ENCODE results near the gene C1orf87.
A peak's percentile ranks its signal among the peaks of the same experiment; 100 is the strongest.
"Not testable (repeated sequence)": the region's sequence is repeated elsewhere in the genome, so short reads cannot be mapped to it uniquely, and the experiment has no call there.

C1orf87 gene

DNA sequence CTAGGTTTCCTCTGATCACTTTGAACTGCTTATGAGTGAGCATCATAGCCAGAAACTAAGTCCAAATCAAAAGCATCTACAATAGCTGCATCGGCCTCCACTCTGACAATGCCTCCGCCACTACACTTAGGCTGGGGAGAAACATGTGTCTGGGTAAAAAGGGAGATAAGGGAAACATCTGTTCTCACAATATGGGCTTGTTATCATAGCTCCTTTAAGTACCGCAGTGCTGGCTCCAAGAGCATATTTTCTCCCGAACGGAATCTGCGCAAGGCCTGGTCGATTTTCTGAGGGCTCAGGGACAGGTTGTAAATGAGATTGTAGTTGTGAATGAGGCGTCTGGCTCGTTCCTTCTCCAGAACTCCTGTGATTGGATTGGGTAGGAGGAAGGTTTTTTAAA lies 83.1 kb downstream of the C1orf87 start:
- DNase-seq: peak; percentile 1

DNA sequence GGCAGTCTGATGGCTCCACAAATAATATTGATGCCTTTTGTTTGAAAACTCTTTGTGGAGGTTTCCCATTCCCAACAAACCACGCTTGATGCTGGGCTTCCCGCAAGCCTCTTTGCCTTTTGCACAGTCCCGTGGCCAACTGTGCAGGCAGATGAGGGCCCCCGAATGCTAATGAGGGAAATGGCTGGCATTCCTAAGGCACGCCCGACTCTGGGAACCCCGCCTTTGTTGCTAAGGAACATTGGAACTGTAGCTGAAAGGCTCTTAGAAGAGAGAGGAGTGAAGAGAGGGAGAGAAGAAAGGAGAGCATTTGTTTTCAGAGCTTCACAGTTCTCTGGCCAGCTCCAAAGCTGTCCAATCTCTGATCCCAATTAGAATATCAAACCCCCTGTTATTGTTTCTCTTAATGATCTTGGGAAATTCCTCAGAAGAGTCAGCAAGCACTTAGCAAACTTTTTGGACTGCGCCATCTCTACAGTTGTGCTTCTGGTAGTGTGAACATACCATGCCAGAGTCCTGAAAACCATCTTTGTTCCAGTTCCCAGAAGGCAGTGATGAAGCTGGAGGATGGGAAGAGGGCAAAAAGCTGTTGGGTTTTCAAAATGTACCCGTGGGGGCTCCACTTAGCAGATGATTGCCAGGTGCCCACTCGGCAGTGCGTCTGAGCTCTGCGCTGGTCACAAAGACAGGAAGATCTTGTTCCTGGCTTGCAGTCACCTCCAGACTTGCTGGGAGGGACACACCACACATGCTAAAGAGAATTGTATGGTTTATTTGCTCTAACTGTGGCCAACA lies 86.9 kb downstream of the C1orf87 start:
- no peak for DNase-seq

DNA sequence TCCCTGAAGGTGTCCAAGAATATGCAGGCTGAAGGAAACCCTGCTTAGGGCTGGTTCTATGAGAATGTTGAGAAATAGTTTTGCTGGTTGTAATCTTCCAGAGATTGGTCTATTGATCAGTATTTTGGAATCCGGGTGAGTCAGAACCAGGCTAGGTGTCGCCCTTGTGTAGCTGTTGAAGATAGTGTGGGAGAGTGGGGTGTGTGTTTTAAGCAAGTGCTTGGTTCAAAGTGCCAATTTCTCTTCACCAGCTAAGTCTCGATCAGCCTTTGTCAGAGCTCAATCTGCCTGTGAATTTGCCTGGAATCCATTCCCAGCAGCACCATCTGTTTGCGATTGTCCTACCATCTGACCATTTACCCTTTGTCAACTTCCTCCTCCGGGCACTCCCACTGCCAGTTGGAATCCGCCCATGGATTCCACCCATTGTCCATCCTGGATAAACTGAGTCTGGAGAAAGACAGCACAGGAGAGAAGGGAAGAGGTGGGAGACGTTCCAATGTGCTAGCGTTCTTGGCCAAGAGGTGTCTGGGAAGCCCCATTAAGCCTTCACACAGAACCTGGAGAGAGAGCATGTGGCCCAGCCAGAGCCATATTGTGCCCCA lies 87.6 kb downstream of the C1orf87 start:
- no peak for DNase-seq

DNA sequence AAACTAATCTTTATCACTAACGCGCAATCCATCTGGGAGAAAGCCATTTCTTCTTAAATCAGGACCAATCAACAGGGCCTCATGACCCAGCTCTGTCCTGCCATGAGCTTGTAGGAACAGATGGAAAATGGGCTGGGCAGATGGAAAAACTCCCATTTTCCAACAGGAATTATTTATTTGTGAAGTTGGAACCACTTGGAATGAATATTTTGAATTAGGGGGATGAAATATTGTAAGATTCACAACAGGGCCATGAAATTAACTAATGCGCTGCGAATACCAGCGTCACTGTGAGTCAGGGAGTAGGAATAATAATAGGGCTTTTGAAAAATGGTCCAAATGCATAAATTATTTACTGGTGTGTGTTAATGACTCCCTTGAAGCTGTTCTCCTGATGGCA lies 93.9 kb downstream of the C1orf87 start:
- DNase-seq: no peak

DNA sequence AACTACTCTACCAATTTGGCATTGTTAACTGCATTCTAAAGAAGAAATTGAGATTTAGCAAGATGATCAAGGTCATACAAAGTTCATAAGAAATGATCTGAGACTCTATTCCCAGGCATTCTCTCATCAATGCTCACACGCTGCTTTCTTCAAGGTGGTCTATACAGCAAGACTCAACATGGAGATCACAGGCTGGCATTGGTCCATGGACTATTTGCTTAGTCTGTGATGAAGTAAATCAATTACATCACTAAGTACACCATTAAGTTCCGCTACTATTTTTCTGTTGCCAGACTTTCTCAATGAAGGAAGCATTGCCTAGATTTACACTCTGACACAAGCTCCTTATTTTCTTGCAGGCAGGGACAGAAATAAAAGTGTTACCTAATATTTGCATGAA lies 95.1 kb downstream of the C1orf87 start:
- DNase-seq: no peak

DNA sequence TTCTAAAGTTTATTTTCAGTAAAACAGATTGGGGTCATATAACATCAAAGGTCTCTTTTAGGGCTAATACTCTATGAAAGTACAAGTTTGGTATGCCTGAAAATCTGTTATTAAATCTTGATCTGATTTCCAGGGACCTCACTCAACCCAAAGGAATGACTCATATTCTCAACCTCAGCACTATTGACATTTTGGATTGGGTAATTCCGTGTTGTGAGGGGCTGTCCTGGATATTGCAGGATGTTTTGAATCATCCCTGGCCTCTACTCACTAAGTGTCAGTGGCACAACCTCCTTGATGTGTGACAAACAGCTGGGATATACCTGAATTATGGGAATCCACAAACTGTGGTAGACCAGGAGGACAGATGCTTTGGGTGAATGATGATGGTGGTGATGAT lies 95.5 kb downstream of the C1orf87 start:
- no peak for DNase-seq

DNA sequence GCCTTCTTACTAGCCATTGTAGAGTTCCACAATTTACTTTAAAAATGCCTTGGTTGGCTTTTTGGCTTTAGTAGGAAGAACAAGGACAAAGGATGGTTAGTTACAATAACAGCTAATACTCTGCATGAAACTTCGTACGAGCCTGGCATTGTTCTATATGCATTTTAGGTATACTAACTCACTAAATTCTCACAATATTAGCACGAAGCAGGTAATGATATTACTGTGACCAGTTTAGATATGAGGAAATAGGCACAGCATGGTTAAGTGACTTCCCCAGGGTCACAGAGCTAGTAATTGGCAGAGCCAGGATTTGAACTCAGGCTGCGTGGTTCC lies 96.5 kb downstream of the C1orf87 start:
- DNase-seq: no peak

DNA sequence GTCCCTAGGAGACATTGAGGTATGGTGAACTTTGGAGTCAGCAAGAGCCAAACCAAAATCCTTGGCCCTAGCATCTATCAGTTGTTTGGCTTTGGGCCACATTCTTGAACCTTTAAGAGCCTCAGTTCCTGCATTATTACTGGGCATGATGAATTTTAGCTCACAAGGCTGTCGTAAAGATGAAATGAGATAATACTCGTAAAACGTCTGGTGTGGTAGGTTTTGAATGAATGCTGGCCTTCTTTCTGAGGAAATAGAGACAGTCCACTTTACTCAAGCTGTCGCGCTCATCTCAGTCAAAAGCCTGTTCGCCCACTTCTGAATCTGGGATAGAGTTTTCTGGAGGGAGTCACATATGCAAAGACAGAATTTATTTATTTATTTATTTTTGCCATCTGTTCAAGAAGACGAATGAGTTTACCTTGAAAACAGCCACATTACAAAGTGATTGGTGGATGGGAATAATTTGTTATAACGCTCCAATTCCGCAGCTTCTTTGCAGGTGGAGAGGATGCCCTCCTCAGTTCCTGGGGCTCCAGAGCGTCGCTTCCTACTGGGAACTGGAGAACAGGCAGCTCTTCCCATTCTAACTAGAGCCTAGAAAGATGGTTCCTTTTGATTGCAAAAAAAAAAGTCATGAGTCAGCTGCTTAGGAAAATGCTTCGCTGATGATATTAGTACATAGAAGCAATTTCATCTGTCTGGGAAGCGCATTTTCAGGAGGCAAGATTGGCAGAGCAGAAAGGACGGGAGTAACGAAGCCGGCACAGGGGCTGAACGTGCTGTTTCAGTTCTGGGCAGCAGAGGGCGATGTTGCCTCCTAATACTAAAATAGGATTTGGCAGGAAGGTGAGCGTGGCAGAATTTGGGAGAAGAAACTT lies 97.1 kb downstream of the C1orf87 start:
- DNase-seq: peak; percentile 50

DNA sequence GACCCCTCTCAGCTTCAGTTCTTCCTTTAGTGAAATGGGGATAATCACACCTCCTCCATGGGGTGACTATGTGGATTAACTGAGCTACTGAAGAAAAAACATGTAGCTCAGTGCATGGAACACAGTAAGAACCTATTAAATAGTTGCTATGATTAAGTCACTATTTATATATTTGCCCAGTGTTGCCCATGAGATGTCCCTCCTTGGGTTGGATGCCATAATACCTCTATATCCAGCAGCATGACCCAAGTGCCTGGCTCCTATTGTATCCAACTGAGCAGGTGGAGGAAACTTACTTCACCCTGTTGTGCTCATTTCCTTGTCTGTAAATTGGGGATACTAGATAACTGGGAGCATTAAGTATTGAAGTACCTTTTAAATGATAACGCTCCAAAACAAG lies 99.9 kb downstream of the C1orf87 start:
- DNase-seq: no peak

DNA sequence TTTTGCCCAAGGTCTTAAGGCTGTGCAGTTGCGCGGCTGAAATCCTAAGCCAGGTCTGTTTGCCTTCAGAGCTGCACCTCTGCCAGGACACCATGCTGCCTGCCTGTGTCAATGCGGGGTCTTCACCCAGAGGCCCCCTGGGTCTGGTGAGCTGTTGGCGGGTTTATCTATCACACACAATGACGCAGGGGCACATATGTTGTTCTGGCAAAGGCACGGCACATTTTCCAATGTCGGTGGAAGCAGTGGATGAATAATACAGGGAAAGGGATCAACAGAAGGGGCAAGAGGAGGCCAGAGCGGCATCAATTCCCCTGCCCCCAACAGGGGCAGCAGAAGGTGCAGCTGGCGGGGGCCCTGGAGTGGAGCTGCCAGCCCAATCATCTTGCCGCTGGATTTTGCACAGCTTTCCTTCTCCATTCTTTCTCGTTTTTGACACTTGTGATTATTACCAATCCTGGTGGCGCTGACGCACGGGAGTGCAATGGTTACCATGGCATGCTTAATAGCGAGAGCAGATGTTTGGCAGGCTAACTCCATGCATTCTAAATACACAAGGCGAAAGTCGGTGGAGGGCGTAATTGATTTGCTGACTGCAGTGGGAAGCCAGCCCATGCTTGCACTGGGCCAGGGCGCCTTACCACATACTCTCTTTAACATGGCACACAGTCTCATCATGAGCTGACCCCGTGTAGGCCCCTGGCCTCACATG lies 101.2 kb downstream of the C1orf87 start:
- no peak for DNase-seq

DNA sequence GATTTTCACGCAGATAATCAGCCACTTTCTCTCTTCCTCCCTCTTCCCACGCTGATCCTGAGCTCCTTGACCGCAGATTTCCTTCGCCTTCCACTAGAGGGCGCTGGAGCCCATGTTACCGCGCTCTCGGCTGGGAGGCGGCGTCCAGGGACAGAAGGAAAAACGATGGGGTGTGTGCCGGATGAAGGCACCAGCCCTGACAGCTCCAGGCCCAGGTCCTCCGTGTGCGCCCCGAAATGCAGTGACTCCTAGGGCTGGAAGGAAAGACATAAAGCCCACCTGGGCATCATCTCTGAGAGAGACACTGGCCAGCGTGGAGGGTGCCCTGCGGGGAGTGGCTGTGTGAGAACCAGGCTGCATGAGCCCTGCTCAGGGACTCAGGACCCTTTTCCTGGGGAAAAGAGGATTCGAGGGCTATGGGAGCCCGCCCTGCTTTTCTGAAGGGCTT lies 102.1 kb downstream of the C1orf87 start:
- DNase-seq: peak; percentile 68

DNA sequence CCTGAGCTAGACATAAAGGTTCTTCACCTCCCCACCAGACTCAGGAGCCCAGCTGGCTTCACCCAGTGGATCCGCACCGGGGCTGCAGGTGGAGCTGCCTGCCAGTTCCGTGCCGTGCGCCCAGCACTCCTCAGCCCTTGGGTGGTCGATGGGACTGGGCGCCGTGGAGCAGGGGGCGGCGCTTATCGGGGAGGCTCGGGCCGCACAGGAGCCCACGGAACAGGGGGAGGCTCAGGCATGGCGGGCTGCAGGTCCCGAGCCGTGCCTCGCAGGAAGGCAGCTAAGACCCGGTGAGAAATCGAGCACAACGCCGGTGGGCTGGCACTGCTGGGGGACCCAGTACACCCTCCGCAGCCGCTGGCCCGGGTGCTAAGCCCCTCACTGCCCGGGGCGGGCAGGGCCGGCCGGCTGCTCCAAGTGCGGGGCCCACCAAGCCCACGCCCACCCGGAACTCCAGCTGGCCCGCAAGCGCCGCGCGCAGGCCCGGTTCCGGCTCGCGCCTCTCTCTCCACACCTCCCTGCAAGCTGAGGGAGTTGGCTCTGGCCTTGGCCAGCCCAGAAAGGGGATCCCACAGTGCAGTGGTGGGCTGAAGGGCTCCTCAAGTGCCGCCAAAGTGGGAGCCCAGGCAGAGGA lies 103.9 kb downstream of the C1orf87 start:
- DNase-seq: not testable (repeated sequence)

DNA sequence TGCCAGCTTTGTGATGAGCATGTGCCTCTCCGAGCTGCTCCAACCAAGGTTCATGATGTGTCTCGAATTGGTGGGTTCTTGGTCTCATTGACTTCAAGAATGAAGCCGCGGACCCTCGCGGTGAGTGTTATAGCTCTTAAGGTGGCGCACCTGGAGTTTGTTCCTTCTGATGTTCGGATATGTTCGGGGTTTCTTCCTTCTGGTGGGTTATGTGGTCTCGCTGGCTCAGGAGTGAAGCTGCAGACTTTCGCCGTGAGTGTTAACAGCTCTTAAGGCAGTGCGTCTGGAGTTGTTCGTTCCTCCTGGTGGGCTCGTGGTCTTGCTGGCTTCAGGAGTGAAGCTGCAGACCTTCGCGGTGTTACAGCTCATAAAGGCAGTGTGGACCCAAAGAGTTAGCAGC lies 104.8 kb downstream of the C1orf87 start:
- DNase-seq: not testable (repeated sequence)

DNA sequence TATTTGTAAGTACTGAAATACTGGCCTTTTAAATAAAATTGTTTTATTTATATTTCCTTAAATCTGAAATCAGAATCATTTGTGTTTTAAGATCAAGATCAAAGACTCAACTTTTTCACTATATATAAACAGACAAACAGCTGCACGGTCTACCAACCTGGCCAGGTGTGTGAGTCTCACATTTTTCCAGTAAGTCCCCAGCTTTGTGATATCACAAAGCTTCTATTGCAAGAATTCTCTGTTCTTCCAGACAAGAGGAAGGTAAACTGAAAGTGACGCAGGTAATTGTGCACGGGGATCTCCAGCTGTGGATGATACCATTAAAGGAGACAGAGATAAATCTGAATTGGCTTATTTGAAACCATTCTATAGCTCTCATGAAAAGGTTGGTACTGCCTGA lies 105.8 kb downstream of the C1orf87 start:
- no peak for DNase-seq

DNA sequence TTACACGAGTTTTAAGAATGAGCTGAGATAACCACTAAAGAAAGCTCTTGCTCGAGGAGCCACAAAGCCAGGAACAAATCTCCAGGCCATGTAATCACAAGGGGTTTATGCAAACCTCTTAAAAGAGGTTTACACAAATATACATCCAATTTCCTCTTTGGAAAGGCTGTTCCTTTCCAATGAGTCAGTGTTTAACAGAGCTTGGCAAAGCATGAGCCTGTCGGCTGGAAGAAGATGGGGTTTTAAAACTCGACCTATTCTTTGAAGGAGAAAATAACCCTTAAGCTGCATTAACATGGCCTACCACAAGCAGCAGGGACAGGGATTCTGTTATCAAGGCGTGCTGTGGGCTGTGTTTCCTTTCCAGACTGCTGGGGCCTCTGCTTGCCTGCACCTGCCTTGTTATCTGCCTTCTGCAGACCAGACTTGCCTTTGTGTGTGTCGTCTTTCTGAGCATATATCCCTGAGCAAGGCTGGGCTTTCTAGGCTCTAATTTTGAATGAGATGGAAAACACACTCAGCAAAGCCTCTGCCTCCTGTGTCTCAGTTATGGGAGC lies 106.4 kb downstream of the C1orf87 start:
- peak; percentile 90 for DNase-seq

DNA sequence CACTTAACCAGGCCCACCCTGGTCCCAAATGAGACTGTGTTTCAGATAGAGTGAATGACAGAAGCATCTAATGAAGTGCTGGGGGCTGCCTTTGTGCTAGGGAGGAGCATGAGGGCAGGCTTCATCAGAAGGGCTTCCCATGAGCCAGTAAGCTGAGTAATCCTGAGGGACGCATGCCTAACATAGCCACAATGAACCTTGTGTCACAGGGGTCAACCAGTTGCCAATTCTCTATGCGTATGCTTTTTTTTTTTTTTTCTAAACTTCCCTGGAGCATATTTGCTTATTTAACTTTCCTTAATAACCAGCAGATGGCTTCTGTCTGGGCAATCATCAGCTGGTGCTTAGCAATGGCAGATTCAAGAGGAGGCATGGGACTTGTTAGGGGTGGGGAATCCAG lies 121.5 kb downstream of the C1orf87 start:
- DNase-seq: no peak

DNA sequence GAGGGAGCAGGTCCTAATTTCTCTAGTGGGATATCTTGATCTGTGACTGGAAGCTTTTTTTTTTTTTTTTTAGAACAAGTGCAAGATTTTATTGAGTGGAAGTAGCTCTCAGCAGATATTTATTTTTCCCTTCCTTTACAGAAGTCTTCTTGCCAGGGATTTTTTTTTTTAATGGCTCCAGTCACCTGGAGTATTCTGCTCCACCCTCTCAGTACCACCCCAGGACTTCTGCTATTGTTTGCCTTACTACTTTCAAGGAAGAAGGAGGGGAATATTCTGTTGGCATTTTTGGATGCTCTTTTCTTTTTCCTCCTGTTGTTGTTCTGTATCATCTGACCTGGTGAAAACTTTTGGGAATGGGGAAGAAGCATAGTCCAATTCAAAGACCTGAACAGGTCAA lies 123.9 kb downstream of the C1orf87 start:
- no peak for DNase-seq

DNA sequence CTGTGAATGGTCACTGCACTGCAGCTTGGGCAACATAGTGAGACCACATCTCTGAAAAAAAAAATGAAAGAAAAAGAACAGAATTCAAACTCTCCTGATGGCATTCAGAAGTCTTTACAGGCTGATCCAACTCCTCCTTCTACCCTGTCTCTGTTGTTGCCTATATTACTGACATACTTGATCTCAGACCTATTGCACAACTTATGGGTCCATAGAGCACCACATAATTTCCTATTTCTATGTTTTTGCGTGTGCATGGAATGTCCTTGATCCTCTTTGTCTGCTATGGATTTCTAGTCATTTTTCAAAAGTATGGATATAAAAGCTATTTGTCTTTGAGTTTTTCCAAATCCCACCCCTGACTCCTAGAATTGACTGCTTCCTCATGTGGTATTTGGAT lies 124.6 kb downstream of the C1orf87 start:
- DNase-seq: no peak

DNA sequence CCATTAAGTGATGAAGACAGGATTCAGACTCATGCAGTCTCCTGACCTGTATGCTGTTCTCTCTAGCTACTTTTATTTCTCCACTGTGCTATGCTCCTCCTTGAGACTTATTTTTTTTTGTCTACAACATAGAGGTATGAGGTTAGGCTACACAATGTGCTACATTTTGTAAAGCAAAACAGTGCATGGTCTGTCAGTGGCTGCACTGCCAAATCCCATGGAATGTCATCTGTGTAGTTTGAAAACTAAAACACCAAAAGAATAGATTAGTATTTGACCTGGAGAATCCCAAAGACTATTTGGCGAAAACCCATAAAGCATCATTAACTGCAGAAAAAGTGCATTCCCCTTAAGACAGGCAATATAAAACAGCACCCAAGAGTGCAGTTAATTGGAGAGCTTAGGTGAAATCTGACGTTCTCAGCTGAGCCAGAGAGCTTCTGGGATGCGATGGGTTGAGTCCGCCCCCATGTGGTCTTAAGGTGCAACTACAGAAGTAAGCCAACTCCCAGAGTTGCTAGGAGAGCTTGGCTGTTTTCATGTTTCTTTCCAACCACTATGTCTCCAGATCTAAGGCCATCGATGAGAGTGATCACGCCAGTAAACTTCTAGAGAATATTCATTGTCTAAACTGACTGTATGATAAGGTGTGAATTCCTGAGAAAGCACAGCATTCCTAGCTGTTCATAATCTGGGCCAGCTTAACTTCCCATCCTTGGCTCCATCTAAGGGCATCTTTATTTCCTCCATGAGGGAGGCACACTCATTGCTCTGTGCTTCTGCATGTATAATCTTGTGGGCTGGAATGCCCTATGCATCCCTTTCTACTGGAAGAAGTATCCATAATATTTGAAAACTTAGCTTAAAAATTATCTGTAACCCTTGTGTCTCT lies 126.3 kb downstream of the C1orf87 start:
- DNase-seq: peak; percentile 64

DNA sequence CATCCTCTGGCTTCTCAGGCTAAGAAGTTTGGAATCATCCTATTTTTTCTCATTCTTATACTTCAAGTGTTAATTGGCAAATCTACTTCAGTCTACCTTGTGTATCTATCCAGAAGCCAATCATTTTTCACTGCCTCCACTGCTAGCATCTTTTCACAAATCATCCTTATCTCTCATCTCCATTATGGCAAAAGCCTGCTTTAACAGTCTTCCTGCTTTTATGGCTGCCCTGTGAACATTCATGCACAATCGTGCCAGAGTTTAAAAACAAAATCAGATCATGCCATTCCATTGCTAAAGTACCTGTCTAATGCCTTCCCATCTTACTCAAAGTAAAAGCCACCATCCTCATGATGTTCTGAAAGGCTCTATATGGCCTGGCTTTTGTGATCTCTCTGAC lies 127.8 kb downstream of the C1orf87 start:
- DNase-seq: no peak
